HG03342 (cell line): ENCODE measurements around the gene PCDHA2.
"Not testable (repeated sequence)": the region's sequence is repeated elsewhere in the genome, so short reads cannot be mapped to it uniquely, and the experiment has no call there.

Source experiments
- ATAC-seq: cut with Tn5 transposase; IDR thresholded peaks from one replicate; pipeline ENCODE4 v1.9.1; 2021; ENCODE audit warnings: mild to moderate bottlenecking, moderate library complexity; ENCODE audit not compliant: unreplicated experiment

The PCDHA2 gene

GRCh38 chr5:140808889-140809291 lies 14.2 kb downstream of the PCDHA2 start:
- no peak for ATAC-seq

GRCh38 chr5:140821375-140822280 lies 27.0 kb downstream of the PCDHA2 start, which contains the start of gene PCDHA5:
TSS of gene PCDHA5 (plus strand) at chr5:140821613.
- ATAC-seq, result no peak

GRCh38 chr5:140822281-140822629 lies 27.6 kb downstream of the PCDHA2 start:
- no peak for ATAC-seq

GRCh38 chr5:140822969-140823368 lies 28.3 kb downstream of the PCDHA2 start:
- ATAC-seq, result not testable (repeated sequence)

- ATAC-seq, result no peak
Measured at GRCh38 chr5:140823475-140823874, 28.8 kb downstream of the PCDHA2 start.

- no peak for ATAC-seq
Measured at GRCh38 chr5:140827704-140828361, 33.2 kb downstream of the PCDHA2 start, which contains the start of gene PCDHA6. TSS of gene PCDHA6 (plus strand) at chr5:140827960. CDS start at chr5:140828092, 132 bp downstream.

GRCh38 chr5:140828362-140828737 lies 33.7 kb downstream of the PCDHA2 start:
- ATAC-seq, result no peak

- ATAC-seq, result not testable (repeated sequence)
Measured at GRCh38 chr5:140829511-140830501, 35.2 kb downstream of the PCDHA2 start.

GRCh38 chr5:140833993-140834392 lies 39.3 kb downstream of the PCDHA2 start, which contains the start of gene PCDHA7:
TSS of gene PCDHA7 (plus strand) at chr5:140834269. CDS start at chr5:140834384, 115 bp downstream.
- no peak for ATAC-seq

- not testable (repeated sequence) for ATAC-seq
Measured at GRCh38 chr5:140834439-140835008, 39.9 kb downstream of the PCDHA2 start.

- ATAC-seq, result no peak
Measured at GRCh38 chr5:140835622-140836510, 41.2 kb downstream of the PCDHA2 start.

- ATAC-seq, result no peak
Measured at GRCh38 chr5:140840978-140841962, 46.6 kb downstream of the PCDHA2 start, which contains the start of gene PCDHA8. TSS of gene PCDHA8 (plus strand) at chr5:140841187. CDS start at chr5:140841322, 135 bp downstream.

GRCh38 chr5:140842798-140843733 lies 48.4 kb downstream of the PCDHA2 start:
- ATAC-seq, result no peak
